Smooth muscle cell (in vitro differentiated cells): ENCODE data around the gene CAMSAP1. TPM values are rescaled to one million over a fixed set of nuclear protein-coding genes. Genes with fewer than 3 reads are reported as not detected.

ENCODE experiments used
- DNase-seq: peaks from one replicate; lab custom pipeline; 2025; ENCODE audit not compliant: unreplicated experiment; lab: John Stamatoyannopoulos, UW
- H2AFZ ChIP-seq: fragments of 200-600 bp; sonication (generic); 2 replicates; pipeline ENCODE4 v1.6.0; 2016; ENCODE audit warnings: antibody characterized with exemption, low read depth, mild to moderate bottlenecking
- H3F3A ChIP-seq: fragments of 200-600 bp; sonication (generic); 2 replicates; pipeline ENCODE4 v1.6.0; 2017; ENCODE audit warnings: antibody characterized with exemption, low read depth
- H3K27ac ChIP-seq: fragments of 200-600 bp; sonication (generic); 2 replicates; pipeline ENCODE4 v1.5.1; 2016; ENCODE audit warnings: low read depth, mild to moderate bottlenecking
- H3K27me3 ChIP-seq: fragments of 200-600 bp; sonication (generic); 2 replicates; pipeline ENCODE4 v1.6.1; 2016; ENCODE audit warnings: low read depth, mild to moderate bottlenecking
- H3K36me3 ChIP-seq: fragments of 200-600 bp; sonication (generic); 2 replicates; pipeline ENCODE4 v1.5.1; 2016; ENCODE audit warnings: low read depth
- H3K4me1 ChIP-seq: fragments of 200-600 bp; sonication (generic); 2 replicates; pipeline ENCODE4 v1.5.1; 2016; ENCODE audit warnings: low read depth
- H3K4me2 ChIP-seq: fragments of 200-600 bp; sonication (generic); 2 replicates; pipeline ENCODE4 v1.6.0; 2016; ENCODE audit warnings: mild to moderate bottlenecking
- H3K4me3 ChIP-seq: fragments of 200-600 bp; sonication (generic); 2 replicates; pipeline ENCODE4 v1.5.1; 2016; ENCODE audit warnings: mild to moderate bottlenecking
- H3K79me2 ChIP-seq: fragments of 200-600 bp; sonication (generic); 2 replicates; pipeline ENCODE4 v1.6.0; 2016; ENCODE audit warnings: low read depth, mild to moderate bottlenecking
- H3K9ac ChIP-seq: fragments of 200-600 bp; sonication (generic); 2 replicates; pipeline ENCODE4 v1.6.0; 2016; ENCODE audit warnings: low read depth
- H3K9me3 ChIP-seq: fragments of 200-600 bp; sonication (generic); replicated peaks from 2 replicates; pipeline ENCODE4 v1.5.1; 2016; ENCODE audit warnings: low read depth
- H4K20me1 ChIP-seq: fragments of 200-600 bp; sonication (generic); 2 replicates; pipeline ENCODE4 v1.6.0; 2016; ENCODE audit warnings: low read depth
- WGBS: methylation state at CpG from one replicate; pipeline ENCODE4 v1.1.7; 2016; ENCODE audit warnings: low lambda C conversion rate; 5-methylcytosine and 5-hydroxymethylcytosine counted together
- polyA plus RNA-seq: library from polyadenylated mRNA; unstranded; fragments of >200 nt; fragmentation: Nextera tagmentation; extraction: Ambion mirVana; gene quantifications from 2 replicates; pipeline ENCODE4 v1.2.1, GENCODE V29; 2016
- total RNA-seq: library from RNA; depleted of rRNA; stranded (reverse); fragments of >200 nt; gene quantifications from 2 replicates; pipeline ENCODE4 v1.2.3, GENCODE V29; 2014
- TF ChIP-seq, protein P1 (sequence below): fragments of 200-600 bp; sonication (generic); IDR thresholded peaks from 2 replicates; pipeline ENCODE4 v1.5.1; 2017; ENCODE audit warnings: borderline replicate concordance, mild to moderate bottlenecking, antibody characterized with exemption; ENCODE audit not compliant: insufficient read depth, poor library complexity, severe bottlenecking

Gene CAMSAP1
- total and polyA plus RNA-seq, 2 experiments from 2014 or later = 5.4 to 17.8 TPM

DNA sequence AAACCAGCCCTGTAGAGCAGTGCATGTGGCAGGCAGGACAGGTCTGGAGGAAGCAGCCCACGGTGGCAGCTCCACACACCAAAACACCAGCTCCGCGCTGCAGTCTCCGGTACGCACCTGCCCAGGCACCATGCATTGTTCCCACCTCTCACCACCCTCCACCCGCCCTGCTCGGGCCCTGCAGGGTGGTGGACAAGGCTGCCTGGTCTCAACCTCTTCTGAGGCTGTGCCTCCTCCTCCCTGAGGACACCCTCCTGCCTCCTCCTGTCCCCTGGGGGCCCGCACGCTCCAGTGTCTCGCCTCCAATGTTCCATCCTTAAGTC is 109.1 kb downstream of the CAMSAP1 start:
- Histone ChIP-seq H3K9me3 (no peaks in the 10 kb centered on the region), H3K9ac (no peak overlapping the region), H3K4me1 (no peaks in the 10 kb centered on the region), H3K79me2 (no peaks in the 10 kb centered on the region), H3K36me3 (no peaks in the 10 kb centered on the region), H3K27ac (no peak overlapping the region), H3K4me3 (no peak overlapping the region), H3K27me3 (no peaks in the 10 kb centered on the region), H2AFZ (no peak overlapping the region), H3F3A (no peaks in the 10 kb centered on the region), H3K4me2 (no peak overlapping the region), H4K20me1 (no peaks in the 10 kb centered on the region)
- 86% methylated on average over 10 of the region's 10 CpGs for WGBS
- TF ChIP-seq, protein P1, sequence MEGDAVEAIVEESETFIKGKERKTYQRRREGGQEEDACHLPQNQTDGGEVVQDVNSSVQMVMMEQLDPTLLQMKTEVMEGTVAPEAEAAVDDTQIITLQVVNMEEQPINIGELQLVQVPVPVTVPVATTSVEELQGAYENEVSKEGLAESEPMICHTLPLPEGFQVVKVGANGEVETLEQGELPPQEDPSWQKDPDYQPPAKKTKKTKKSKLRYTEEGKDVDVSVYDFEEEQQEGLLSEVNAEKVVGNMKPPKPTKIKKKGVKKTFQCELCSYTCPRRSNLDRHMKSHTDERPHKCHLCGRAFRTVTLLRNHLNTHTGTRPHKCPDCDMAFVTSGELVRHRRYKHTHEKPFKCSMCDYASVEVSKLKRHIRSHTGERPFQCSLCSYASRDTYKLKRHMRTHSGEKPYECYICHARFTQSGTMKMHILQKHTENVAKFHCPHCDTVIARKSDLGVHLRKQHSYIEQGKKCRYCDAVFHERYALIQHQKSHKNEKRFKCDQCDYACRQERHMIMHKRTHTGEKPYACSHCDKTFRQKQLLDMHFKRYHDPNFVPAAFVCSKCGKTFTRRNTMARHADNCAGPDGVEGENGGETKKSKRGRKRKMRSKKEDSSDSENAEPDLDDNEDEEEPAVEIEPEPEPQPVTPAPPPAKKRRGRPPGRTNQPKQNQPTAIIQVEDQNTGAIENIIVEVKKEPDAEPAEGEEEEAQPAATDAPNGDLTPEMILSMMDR = no peak
- DNase-seq = no peak

DNA sequence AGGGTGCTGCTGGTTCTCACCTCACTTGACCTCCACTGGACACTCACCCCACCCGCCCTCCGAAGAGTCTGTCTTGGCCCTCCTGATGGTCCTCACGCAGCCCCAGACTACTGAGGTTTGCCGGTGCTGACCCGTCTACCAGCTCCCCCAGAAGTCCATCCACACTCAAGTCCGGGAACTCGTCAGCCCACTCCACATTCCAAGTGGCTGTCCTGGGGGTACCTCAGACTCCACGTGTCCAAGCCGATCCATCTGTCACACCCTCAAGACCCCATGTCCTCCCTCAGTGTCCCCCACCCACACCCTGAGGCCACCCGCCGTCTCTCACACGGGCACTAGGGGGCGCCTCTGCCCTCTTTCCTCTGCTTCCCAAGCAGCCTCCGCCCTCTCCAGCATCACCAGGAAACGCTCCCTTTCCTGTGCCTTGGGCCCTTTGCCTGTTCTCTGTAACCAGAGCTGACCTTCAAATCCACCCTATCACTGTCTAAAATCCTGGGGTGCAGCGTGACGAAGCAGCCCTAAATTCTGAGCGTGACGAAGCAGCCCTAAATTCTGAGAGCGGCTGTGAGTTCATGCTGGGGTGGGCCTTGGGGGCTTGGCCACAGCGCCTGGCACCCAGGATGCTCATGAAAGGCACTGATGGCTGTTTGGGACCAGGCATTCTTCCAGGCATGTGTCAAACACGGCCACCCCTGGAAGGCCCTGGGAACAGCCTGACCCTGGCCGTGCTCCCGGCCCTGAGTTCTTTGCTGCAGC is 109.7 kb downstream of the CAMSAP1 start:
- no peaks in the 10 kb centered on the region for H3K36me3 ChIP-seq
- H3K4me2 ChIP-seq = no peak overlapping the region
- no peak overlapping the region for H3K27ac ChIP-seq
- TF ChIP-seq, protein P1 = peak; percentile 58
- 49% methylated on average over 23 of the region's 24 CpGs for WGBS
- H3F3A ChIP-seq = no peaks in the 10 kb centered on the region
- DNase-seq = no peak
- no peaks in the 10 kb centered on the region for H4K20me1 ChIP-seq
- H3K9me3 ChIP-seq = no peaks in the 10 kb centered on the region
- H2AFZ ChIP-seq = no peak overlapping the region
- H3K9ac ChIP-seq = no peak overlapping the region
- no peaks in the 10 kb centered on the region for H3K79me2 ChIP-seq
- no peaks in the 10 kb centered on the region for H3K4me1 ChIP-seq
- no peaks in the 10 kb centered on the region for H3K27me3 ChIP-seq
- H3K4me3 ChIP-seq = no peak overlapping the region

DNA sequence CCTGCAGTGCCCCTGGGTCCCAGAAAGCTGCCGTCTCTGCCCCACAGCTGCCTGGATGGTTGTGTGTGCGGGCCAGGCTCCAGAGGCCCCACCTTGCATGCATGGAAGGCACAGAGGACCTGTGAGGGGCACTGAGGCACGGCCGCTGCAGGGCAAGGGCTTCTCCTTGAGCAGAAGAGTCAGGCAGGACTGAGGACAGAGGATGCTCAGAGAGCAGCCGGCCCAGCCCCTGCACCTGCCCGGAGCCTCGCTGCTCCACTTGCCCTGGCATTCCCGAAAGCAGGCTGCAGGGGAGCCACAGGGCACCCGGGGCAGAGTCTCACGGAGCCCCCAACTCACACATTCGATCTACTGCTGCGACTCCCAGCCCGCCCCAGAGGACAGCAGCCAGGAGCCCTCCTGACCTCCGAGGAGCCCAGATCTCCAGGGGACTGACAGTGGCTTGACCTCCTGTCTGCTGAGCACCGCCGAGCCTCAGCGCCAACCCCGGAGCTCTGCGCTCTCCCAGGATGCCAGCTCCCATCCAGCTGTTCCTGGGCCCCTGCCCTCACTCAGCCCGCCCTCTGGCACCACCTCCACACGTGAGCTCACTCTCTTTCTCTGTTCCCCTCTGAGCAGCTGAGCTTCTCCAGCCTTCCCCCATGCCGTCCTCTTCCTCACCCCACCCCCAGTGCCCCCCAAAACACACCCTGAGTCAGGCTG is 110.4 kb downstream of the CAMSAP1 start:
- TF ChIP-seq, protein P1 = no peak
- 89% methylated on average over 20 of the region's 22 CpGs for WGBS
- Histone ChIP-seq H3K4me3 (no peak overlapping the region), H3K79me2 (no peaks in the 10 kb centered on the region), H3K27ac (no peak overlapping the region), H3K9me3 (no peaks in the 10 kb centered on the region), H3K4me1 (no peaks in the 10 kb centered on the region), H3F3A (no peaks in the 10 kb centered on the region), H3K36me3 (no peaks in the 10 kb centered on the region), H3K9ac (no peak overlapping the region), H3K27me3 (no peaks in the 10 kb centered on the region), H2AFZ (no peak overlapping the region), H4K20me1 (no peaks in the 10 kb centered on the region), H3K4me2 (no peak overlapping the region)
- no peak for DNase-seq
